ENCODE measurements around the gene SLC25A21.

The SLC25A21 gene

DNA sequence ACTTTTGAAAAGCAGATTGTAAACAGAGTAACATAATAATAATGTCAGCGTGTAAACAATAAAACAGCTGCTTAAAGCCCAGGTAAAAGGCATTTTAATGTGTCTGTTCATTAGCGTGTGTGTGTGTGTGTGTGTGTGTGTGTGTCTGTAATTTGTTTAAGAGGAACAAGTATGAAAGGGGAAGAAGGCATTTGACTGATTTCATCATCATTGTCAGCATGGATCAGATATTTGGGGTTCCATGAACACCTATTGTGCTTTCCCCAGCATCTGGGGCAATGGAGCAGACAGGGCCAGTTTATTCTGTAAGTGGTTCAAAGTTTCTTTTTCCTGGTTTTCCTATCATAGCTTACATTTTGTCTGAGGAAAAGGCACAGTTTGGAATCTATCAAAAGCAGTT, 28.9 kb downstream of the SLC25A21 start:
- no peak for DNase-seq (ENCODE audit: low read depth)

GRCh38 chr14:37142835-37143401, 29.5 kb downstream of the SLC25A21 start:
- DNase-seq (ENCODE audit: low read depth) = no peak

- no peak for DNase-seq (ENCODE audit: low read depth)
Observed at GRCh38 chr14:37140176-37140575, 32.2 kb downstream of the SLC25A21 start.

DNA sequence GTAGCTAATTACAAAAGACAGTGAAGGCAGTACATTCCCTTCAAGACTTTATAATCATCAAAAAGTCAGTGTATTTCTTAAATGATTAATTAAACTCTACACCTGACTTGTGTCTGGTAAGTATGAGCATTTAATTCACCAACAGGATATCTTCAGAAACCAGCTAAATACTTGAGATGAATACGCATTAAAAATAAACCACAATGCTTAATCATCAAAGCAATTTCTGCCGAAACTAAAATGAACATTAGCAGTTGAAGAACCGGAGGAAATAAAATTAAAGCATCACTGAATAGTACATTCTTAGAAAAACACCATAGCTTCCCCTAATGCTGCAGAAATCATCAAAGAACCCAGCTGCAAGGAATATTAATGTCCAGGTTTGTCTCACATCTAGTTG, 32.7 kb downstream of the SLC25A21 start:
- no peak for DNase-seq (ENCODE audit: low read depth)

GRCh38 chr14:37138898-37139297, 33.5 kb downstream of the SLC25A21 start:
- no peak for DNase-seq (ENCODE audit: low read depth)

DNA sequence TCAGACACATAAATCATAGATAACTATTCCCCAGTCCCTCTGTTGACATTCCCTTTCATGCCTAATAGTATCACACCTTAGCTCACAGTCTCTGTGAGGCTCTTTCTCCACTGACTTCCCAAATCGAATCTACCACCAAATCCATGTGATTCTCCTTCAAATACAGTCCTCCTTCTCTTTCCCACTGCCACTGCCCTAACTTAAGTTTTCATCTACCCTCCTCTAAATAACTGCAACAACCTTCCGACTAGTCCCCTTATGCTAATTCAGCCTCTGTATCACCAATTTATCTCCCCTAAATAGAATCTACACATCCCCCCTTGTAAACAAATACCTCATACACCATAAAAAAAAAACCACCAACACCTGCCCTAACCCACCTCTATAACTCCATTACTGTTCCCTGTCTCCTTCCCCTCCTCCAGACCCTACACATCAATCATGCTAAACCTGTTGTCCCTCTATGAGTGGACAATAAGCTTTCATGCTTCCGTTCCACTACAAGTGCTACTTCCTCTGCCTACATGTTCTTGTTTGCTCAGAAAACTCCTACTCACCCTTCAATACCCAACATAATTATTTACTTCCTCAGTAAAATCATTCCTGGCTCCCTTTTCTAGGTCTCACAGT, 39.0 kb downstream of the SLC25A21 start:
- no peak for DNase-seq (ENCODE audit: low read depth)

GRCh38 chr14:37131205-37131604, 41.2 kb downstream of the SLC25A21 start:
- no peak for DNase-seq (ENCODE audit: low read depth)

GRCh38 chr14:37129047-37129446, 43.4 kb downstream of the SLC25A21 start:
- DNase-seq (ENCODE audit: low read depth) = no peak

- DNase-seq (ENCODE audit: low read depth) = no peak
Observed at GRCh38 chr14:37124614-37125013, 47.8 kb downstream of the SLC25A21 start.

GRCh38 chr14:37122919-37123639, 49.3 kb downstream of the SLC25A21 start:
- no peak for DNase-seq (ENCODE audit: low read depth)

DNA sequence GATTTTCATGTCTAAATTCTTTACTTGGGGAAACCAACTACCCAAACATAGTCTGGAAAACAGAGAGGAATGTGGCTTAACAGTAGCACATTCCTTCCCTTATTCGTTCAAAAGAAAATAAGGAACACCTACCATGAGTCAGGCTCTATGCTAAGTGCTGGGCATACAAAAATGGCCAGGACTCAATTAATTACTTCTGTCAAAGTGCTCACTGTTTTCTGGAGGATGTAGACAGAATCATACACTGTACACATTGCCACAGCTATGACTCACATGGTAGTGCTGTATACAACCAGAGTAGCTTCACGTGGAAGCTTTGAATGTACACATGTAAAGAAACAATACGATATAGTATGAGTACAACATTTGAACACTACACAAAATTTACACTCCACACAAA, 50.1 kb downstream of the SLC25A21 start:
- DNase-seq (ENCODE audit: low read depth) = no peak

DNA sequence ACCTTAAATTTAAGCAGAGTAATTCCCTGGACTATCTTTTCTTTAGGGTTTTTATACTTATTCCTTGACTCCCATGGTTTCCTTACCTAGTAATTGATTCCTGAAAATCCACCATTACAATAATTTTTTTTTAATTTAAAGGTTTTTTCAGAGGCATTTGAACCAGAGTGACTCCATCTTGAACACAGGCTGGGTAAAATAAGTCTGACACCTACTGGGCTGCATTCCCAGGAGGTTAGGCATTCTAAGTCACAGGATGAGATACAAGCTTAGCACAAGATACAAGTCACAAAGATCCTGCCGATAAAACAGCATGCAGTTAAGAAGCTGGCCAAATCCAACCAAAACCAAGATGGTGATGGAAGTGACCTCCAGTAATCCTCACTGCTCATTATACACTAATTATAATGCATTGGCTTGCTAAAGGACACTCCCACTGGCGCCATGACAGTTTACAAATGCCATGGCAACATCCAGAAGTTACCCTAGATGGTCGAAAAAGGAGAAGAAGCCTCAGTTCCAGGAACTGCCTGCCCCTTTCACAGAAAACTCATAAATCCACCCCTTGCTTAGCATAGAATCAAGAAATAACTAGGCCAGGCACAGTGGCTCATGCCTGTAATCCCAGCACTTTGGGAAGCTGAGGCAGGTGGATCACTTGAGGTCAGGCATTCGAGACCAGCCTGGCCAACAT, 53.6 kb downstream of the SLC25A21 start:
- DNase-seq (ENCODE audit: low read depth) = no peak

DNA sequence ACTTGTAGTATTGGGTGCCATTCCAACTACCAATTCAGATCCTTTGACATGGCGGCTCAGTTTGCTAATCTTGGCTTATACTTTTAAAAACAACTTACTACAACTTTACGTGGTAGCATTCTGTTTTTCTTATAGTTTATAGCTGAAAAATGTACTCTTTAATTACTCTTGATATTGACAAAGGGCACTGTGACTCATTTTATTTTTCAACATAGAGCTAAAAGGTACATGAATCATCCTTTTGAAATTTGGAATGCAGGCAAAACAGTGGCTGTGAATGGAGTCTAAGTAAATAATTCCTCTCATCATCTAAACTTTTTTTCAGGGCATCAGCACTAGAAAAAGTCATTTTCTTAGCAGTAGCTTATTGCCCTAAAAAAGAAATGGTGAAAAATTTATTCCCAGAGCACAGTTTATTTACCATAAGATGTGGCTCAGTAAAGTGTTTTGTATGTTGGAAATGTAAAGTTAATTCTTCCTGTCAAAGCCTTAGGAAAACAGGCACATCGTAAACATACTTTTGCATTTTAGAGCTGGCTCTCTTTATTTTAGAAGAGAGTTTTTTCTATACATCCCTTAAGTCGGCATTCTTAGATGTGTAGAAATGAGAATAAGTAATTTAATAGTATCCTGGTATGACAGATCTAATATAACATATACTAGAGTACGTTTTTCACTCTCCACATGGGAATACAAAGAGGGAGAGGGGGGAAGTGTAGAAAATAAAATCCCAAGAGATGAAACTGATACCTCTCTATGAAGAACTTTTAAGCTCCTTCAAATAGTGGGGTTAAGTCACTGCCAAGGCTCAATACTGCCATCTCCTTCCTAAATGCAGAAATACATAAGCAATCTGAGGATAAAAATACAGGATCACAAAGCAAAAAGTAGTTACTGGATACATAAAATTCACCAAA, 55.2 kb downstream of the SLC25A21 start:
- no peak for DNase-seq (ENCODE audit: low read depth)

GRCh38 chr14:37115406-37115805, 57.0 kb downstream of the SLC25A21 start:
- no peak for DNase-seq (ENCODE audit: low read depth)

- no peak for DNase-seq (ENCODE audit: low read depth)
Observed at GRCh38 chr14:37114559-37114958, 57.8 kb downstream of the SLC25A21 start.

- DNase-seq (ENCODE audit: low read depth) = no peak
Observed at GRCh38 chr14:37114002-37114401, 58.4 kb downstream of the SLC25A21 start.

- DNase-seq (ENCODE audit: low read depth) = no peak
Observed at GRCh38 chr14:37098132-37098531, 74.3 kb downstream of the SLC25A21 start.

GRCh38 chr14:37094502-37094901, 77.9 kb downstream of the SLC25A21 start:
- no peak for DNase-seq (ENCODE audit: low read depth)

DNA sequence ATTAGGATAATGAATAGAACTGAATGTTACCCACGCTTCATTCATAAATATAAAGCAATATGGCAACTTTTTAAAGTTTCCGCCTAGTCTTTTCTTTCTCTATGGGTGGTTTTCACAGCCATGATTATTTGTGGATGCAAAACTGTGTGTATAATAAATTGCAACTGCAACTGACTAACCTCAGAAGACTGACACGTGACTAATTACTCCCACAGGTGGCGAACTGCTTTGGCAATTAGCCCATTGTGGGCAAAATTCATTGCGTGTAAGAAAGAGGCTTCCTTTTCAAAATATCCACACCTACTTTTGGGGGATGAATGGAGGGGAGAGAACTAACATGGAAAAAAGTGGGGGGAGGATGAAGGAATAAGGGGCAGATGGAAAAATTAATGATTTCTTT, 79.0 kb downstream of the SLC25A21 start:
- DNase-seq (ENCODE audit: low read depth) = no peak

- no peak for DNase-seq (ENCODE audit: low read depth)
Observed at GRCh38 chr14:37091651-37092050, 80.8 kb downstream of the SLC25A21 start.

DNA sequence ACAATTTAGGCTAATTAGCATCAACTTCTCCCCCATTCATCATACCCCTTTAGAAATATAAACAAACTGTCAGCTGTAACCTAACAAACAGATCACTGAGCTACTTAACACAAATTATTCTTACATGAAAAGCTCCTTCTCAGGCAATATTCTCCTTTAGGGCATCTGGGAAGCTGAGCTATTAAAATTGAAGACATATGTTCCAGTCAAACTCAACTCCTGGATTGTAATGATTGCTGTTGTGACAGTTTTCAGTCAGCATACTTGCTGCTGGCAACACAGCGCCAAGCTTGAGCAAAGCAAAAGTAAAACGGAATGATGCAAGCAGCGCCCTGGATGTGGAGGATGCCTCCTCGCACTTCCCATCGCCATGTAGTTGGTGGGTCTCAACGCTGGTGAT, 82.4 kb downstream of the SLC25A21 start:
- DNase-seq (ENCODE audit: low read depth) = no peak

- DNase-seq (ENCODE audit: low read depth) = no peak
Observed at GRCh38 chr14:37089410-37089809, 83.0 kb downstream of the SLC25A21 start.

All from activated gamma-delta T cell treated with anti-CD3 and anti-CD28 coated beads, Interleukin-2, amount 50 U/mL, for 16 hours (primary cell).